IMR-90 (cell line): ENCODE data around the gene EML6. TPM values are rescaled to one million over a fixed set of nuclear protein-coding genes. Genes with fewer than 3 reads are reported as not detected.

Experiments
- ATAC-seq: fragments of 200-7000 bp; cut with Tn5 transposase; 2 replicates; pipeline ENCODE4 v1.9.1; 2020; ENCODE audit warnings: low read depth, mild to moderate bottlenecking, moderate library complexity
- BruUV-seq: library from RNA; stranded (reverse); fragments of 400-500 nt; replicated peaks from 2 replicates; lab custom pipeline; 2021; lab: Mats Ljungman, UMichigan
- CTCF ChIA-PET: fragments of 300-600 bp; formaldehyde crosslinking; extraction: SDS; loops from one replicate; lab custom pipeline; 2021; ENCODE audit warnings: antibody characterized with exemption; lab: Yijun Ruan, JAX
- POLR2A ChIA-PET: fragments of 300-600 bp; sonication (Branson Sonifier 250); formaldehyde crosslinking; loops from one replicate; lab custom pipeline; 2022; ENCODE audit warnings: antibody characterized with exemption; ENCODE audit not compliant: unreplicated experiment; lab: Charles Lee
- DNase-seq: peaks from one replicate; pipeline ENCODE4 v3.0.0; 2013
- H2AFZ ChIP-seq: replicated peaks from 2 replicates; pipeline ENCODE3; 2013; ENCODE audit warnings: low read length, mild to moderate bottlenecking; ENCODE audit not compliant: poor library complexity
- H2AK5ac ChIP-seq: 2 replicates; pipeline ENCODE4 v1.6.1; 2013; ENCODE audit warnings: low read depth, low read length, inconsistent platforms
- H2AK9ac ChIP-seq: replicated peaks from 2 replicates; pipeline ENCODE3; 2013; ENCODE audit warnings: mild to moderate bottlenecking, low read depth, low read length, moderate library complexity; ENCODE audit not compliant: poor library complexity
- H2BK120ac ChIP-seq: 2 replicates; pipeline ENCODE4 v1.6.1; 2013; ENCODE audit warnings: low read depth, low read length, inconsistent platforms
- H2BK15ac ChIP-seq: 3 replicates; pipeline ENCODE4 v1.6.1; 2013; ENCODE audit warnings: low read depth, low read length, inconsistent platforms
- H2BK20ac ChIP-seq: 2 replicates; pipeline ENCODE4 v1.6.1; 2013; ENCODE audit warnings: low read depth, mild to moderate bottlenecking, inconsistent platforms, low read length, moderate library complexity
- H2BK5ac ChIP-seq: 2 replicates; pipeline ENCODE4 v1.6.1; 2013; ENCODE audit warnings: mild to moderate bottlenecking, low read depth, low read length, inconsistent platforms; ENCODE audit not compliant: poor library complexity, severe bottlenecking
- H3K14ac ChIP-seq: replicated peaks from 2 replicates; pipeline ENCODE4 v1.6.1; 2013; ENCODE audit warnings: low read depth, low read length, inconsistent platforms
- H3K18ac ChIP-seq: 2 replicates; pipeline ENCODE4 v1.6.1; 2013; ENCODE audit warnings: low read depth, low read length, control low read depth
- H3K23ac ChIP-seq: 2 replicates; pipeline ENCODE4 v1.6.1; 2013; ENCODE audit warnings: low read depth, low read length, inconsistent platforms
- H3K27ac ChIP-seq: 2 replicates; pipeline ENCODE4 v1.5.1; 2013; ENCODE audit warnings: mild to moderate bottlenecking, control low read depth, low read length; ENCODE audit not compliant: insufficient read depth
- H3K27me3 ChIP-seq: 2 replicates; pipeline ENCODE4 v1.6.1; 2013; ENCODE audit warnings: low read length; ENCODE audit not compliant: control insufficient read depth, insufficient read depth
- H3K36me3 ChIP-seq: 2 replicates; pipeline ENCODE4 v1.6.1; 2013; ENCODE audit warnings: low read length, mixed read lengths; ENCODE audit not compliant: control insufficient read depth, insufficient read depth
- H3K4ac ChIP-seq: 2 replicates; pipeline ENCODE4 v1.6.1; 2013; ENCODE audit warnings: low read depth, low read length, inconsistent platforms
- H3K4me1 ChIP-seq: 2 replicates; pipeline ENCODE4 v1.6.1; 2013; ENCODE audit warnings: low read length, mixed read lengths; ENCODE audit not compliant: control insufficient read depth, insufficient read depth
- H3K4me2 ChIP-seq: 2 replicates; pipeline ENCODE4 v1.6.1; 2013; ENCODE audit warnings: low read depth, mild to moderate bottlenecking, control low read depth, low read length, moderate library complexity
- H3K4me3 ChIP-seq: 2 replicates; pipeline ENCODE4 v1.5.1; 2013; ENCODE audit warnings: low read depth, mild to moderate bottlenecking, control low read depth, low read length, moderate library complexity; ENCODE audit not compliant: insufficient read depth
- H3K56ac ChIP-seq: 2 replicates; pipeline ENCODE4 v1.6.1; 2013; ENCODE audit warnings: low read length, inconsistent platforms; ENCODE audit not compliant: insufficient read depth; ENCODE audit errors: extremely low read depth
- H3K79me1 ChIP-seq, 2 experiments: 2 replicates each; pipeline ENCODE4 v1.6.1; 2013; ENCODE audit warnings: low read length in 2 of 2, inconsistent platforms in 1 of 2, low read depth in 1 of 2
- H3K9ac ChIP-seq: 2 replicates; pipeline ENCODE4 v1.6.1; 2013; ENCODE audit warnings: low read depth, low read length, control low read depth
- H3K9me1 ChIP-seq: 2 replicates; pipeline ENCODE4 v1.6.1; 2013; ENCODE audit warnings: low read length, inconsistent platforms; ENCODE audit not compliant: insufficient read depth
- H3K9me3 ChIP-seq: 2 replicates; pipeline ENCODE4 v1.6.1; 2013; ENCODE audit warnings: low read length; ENCODE audit not compliant: control insufficient read depth, insufficient read depth
- H4K20me1 ChIP-seq: 2 replicates; pipeline ENCODE4 v1.6.1; 2013; ENCODE audit warnings: low read length, inconsistent platforms; ENCODE audit not compliant: insufficient read depth
- H4K5ac ChIP-seq: 2 replicates; pipeline ENCODE4 v1.6.1; 2013; ENCODE audit warnings: mild to moderate bottlenecking, low read depth, low read length, control low read depth
- H4K8ac ChIP-seq, 2 experiments: 2 replicates each; pipeline ENCODE4 v1.6.1; 2013; ENCODE audit warnings: low read depth in 2 of 2, low read length in 2 of 2, control low read depth in 1 of 2, inconsistent platforms in 1 of 2
- H4K91ac ChIP-seq: 2 replicates; pipeline ENCODE4 v1.6.1; 2013; ENCODE audit warnings: low read depth, low read length, inconsistent platforms; ENCODE audit not compliant: insufficient read depth
- BHLHE40 ChIP-seq: fragments of 150-350 bp; IDR thresholded peaks from 2 replicates; pipeline ENCODE4 v1.6.1; 2016; ENCODE audit warnings: mild to moderate bottlenecking, low read depth, low read length
- CEBPB ChIP-seq: IDR thresholded peaks from 2 replicates; pipeline ENCODE4 v1.6.1; 2012; ENCODE audit warnings: low read depth, low read length, improper control_type of control experiment
- CHD1 ChIP-seq: IDR thresholded peaks from 2 replicates; pipeline ENCODE4 v1.6.1; 2012; ENCODE audit warnings: low read depth, low read length, improper control_type of control experiment
- FOS ChIP-seq: fragments of 150-350 bp; IDR thresholded peaks from 2 replicates; pipeline ENCODE4 v1.6.1; 2016; ENCODE audit warnings: low read depth, low read length
- MAFK ChIP-seq: IDR thresholded peaks from 2 replicates; pipeline ENCODE4 v1.6.1; 2012; ENCODE audit warnings: low read depth, low read length, improper control_type of control experiment
- MAZ ChIP-seq: IDR thresholded peaks from 2 replicates; pipeline ENCODE4 v1.6.1; 2012; ENCODE audit warnings: low read depth, mild to moderate bottlenecking, low read length, improper control_type of control experiment, moderate library complexity, borderline replicate concordance
- MXI1 ChIP-seq: IDR thresholded peaks from 2 replicates; pipeline ENCODE4 v1.6.1; 2012; ENCODE audit warnings: low read depth, mild to moderate bottlenecking, low read length, moderate library complexity, borderline replicate concordance
- NFE2L2 ChIP-seq: fragments of 150-350 bp; IDR thresholded peaks from 2 replicates; pipeline ENCODE4 v1.6.1; 2016; ENCODE audit warnings: low read depth, mild to moderate bottlenecking, low read length
- POLR2A ChIP-seq: IDR thresholded peaks from 2 replicates; pipeline ENCODE4 v1.6.1; 2012; ENCODE audit warnings: mild to moderate bottlenecking, low read depth, low read length
- RAD21 ChIP-seq: IDR thresholded peaks from 2 replicates; pipeline ENCODE4 v1.6.1; 2012; ENCODE audit warnings: low read length, improper control_type of control experiment
- RCOR1 ChIP-seq: IDR thresholded peaks from 2 replicates; pipeline ENCODE4 v1.6.1; 2012; ENCODE audit warnings: mild to moderate bottlenecking, low read length, improper control_type of control experiment; ENCODE audit not compliant: insufficient replicate concordance
- RFX5 ChIP-seq: IDR thresholded peaks from 2 replicates; pipeline ENCODE4 v1.8.0; 2012; ENCODE audit warnings: low read depth, mild to moderate bottlenecking, low read length, moderate library complexity
- SMC3 ChIP-seq: fragments of 150-350 bp; IDR thresholded peaks from 2 replicates; pipeline ENCODE4 v1.6.1; 2016; ENCODE audit warnings: low read depth, mild to moderate bottlenecking, antibody characterized with exemption, low read length, moderate library complexity
- WGBS, 2 experiments: methylation state at CpG; one replicate each; pipeline versions ENCODE4 v1.1.5 to v1.1.7; 2013; ENCODE audit warnings: missing lambda C conversion rate in 2 of 2; ENCODE audit not compliant: insufficient read length in 1 of 2; ENCODE audit errors: extremely low coverage in 2 of 2; 5-methylcytosine and 5-hydroxymethylcytosine counted together
- dilution Hi-C: fragments of 300-500 bp; cut with HindIII; formaldehyde crosslinking; loops from one replicate; pipeline ENCODE4 v1.14.3; 2018; ENCODE audit warnings: low sequenced_read_pairs; ENCODE audit not compliant: unreplicated experiment
- in situ Hi-C: fragments of 300-500 bp; cut with MboI; formaldehyde crosslinking; loops from 3 replicates; pipeline ENCODE4 v1.14.3; 2019; ENCODE audit warnings: low sequenced_read_pairs, inconsistent platforms, mixed read lengths
- intact Hi-C: fragments of 100-400 bp; cut with micrococcal nuclease; formaldehyde crosslinking; loops from 2 replicates; pipeline ENCODE4 v1.10.0; 2022
- polyA plus RNA-seq, 3 experiments: library from polyadenylated mRNA; depleted of rRNA; stranded (reverse); fragments of >200 nt; gene quantifications; 2 replicates each; pipeline ENCODE4 v1.2.3, GENCODE V29; 2012; ENCODE audit warnings: low replicate concordance in 1 of 3
- total RNA-seq: library from RNA; depleted of rRNA; stranded (reverse); fragments of >200 nt; gene quantifications from 2 replicates; pipeline ENCODE4 v1.2.3, GENCODE V29; 2012
- TF ChIP-seq, protein P1 (sequence below): fragments of 150-350 bp; IDR thresholded peaks from 2 replicates; pipeline ENCODE4 v1.6.1; 2016; ENCODE audit warnings: low read depth, mild to moderate bottlenecking, low read length, moderate library complexity, borderline replicate concordance
- TF ChIP-seq, protein P2 (sequence below): fragments of 150-350 bp; IDR thresholded peaks from 2 replicates; pipeline ENCODE4 v1.6.1; 2017; ENCODE audit warnings: mild to moderate bottlenecking, antibody characterized with exemption, low read length, low read depth
- TF ChIP-seq, protein P3 (sequence below): conservative IDR thresholded peaks from 2 replicates; pipeline ENCODE4 v1.5.1; 2012; ENCODE audit warnings: mild to moderate bottlenecking, low read depth, low read length, improper control_type of control experiment

The EML6 gene
- total and polyA plus RNA-seq, 2 of the 4 experiments (the other 2 are of a cell fraction) = 0.18 to 0.19 TPM

DNA sequence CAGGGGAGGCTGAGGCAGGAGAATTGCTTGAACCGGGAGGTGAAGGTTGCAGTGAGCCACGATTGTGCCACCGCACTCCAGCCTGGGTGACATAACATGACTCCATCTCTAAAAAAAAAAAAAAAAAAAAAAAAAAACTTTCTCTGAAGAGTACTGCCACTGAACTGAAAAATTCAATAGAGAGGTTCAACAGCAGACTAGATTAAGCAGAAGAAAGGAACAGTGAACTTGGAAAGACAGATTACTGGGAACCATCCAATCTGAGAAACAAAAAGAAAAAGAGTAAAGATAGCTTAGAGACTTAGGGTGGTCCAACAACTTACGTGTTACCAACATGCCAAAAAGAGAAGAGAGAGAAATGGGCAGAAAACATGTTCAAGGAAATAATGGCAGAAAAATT is 138.8 kb downstream of the EML6 start:
- Histone ChIP-seq H3K56ac (no peak overlapping the region), H3K36me3 (no peaks in the 10 kb centered on the region), H3K4me2 (no peak overlapping the region), H4K8ac (no peak overlapping the region), H2BK15ac (no peak overlapping the region), H3K27ac (no peak overlapping the region), H2BK5ac (no peak overlapping the region), H2BK120ac (no peak overlapping the region), H3K9me1 (peaks cover 4% of the 10 kb centered on the region), H3K9me3 (no peaks in the 10 kb centered on the region), H2BK20ac (no peak overlapping the region), H4K5ac (no peak overlapping the region), H3K14ac (no peak overlapping the region), H3K9ac (no peak overlapping the region), H3K79me1 (no peaks in the 10 kb centered on the region), H3K27me3 (no peaks in the 10 kb centered on the region; the same call in 1 of the 2 replicates), H3K4me1 (peaks cover 2% of the 10 kb centered on the region), H2AK9ac (no peak overlapping the region), H2AK5ac (no peak overlapping the region), H3K23ac (no peak overlapping the region), H3K4ac (no peak overlapping the region), H3K18ac (no peak overlapping the region), H4K20me1 (no peaks in the 10 kb centered on the region), H2AFZ (no peak overlapping the region), H4K91ac (no peak overlapping the region), H3K4me3 (no peak overlapping the region)
- no peak for ATAC-seq
- in situ Hi-C loops (no loop called here), dilution Hi-C loops (no loop called here), intact Hi-C loops (no loop called here)
- CTCF ChIA-PET = no interaction called here
- TF ChIP-seq CHD1 (no peak), RFX5 (no peak), MXI1 (no peak), POLR2A (no peak), SMC3 (no peak), MAFK (no peak), CEBPB (no peak), RAD21 (no peak), FOS (no peak), MAZ (no peak), NFE2L2 (no peak), RCOR1 (no peak), BHLHE40 (no peak)
- TF ChIP-seq, protein P1, sequence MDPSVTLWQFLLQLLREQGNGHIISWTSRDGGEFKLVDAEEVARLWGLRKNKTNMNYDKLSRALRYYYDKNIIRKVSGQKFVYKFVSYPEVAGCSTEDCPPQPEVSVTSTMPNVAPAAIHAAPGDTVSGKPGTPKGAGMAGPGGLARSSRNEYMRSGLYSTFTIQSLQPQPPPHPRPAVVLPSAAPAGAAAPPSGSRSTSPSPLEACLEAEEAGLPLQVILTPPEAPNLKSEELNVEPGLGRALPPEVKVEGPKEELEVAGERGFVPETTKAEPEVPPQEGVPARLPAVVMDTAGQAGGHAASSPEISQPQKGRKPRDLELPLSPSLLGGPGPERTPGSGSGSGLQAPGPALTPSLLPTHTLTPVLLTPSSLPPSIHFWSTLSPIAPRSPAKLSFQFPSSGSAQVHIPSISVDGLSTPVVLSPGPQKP = no peak
- TF ChIP-seq, protein P2, sequence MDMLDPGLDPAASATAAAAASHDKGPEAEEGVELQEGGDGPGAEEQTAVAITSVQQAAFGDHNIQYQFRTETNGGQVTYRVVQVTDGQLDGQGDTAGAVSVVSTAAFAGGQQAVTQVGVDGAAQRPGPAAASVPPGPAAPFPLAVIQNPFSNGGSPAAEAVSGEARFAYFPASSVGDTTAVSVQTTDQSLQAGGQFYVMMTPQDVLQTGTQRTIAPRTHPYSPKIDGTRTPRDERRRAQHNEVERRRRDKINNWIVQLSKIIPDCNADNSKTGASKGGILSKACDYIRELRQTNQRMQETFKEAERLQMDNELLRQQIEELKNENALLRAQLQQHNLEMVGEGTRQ = no peak
- TF ChIP-seq, protein P3, sequence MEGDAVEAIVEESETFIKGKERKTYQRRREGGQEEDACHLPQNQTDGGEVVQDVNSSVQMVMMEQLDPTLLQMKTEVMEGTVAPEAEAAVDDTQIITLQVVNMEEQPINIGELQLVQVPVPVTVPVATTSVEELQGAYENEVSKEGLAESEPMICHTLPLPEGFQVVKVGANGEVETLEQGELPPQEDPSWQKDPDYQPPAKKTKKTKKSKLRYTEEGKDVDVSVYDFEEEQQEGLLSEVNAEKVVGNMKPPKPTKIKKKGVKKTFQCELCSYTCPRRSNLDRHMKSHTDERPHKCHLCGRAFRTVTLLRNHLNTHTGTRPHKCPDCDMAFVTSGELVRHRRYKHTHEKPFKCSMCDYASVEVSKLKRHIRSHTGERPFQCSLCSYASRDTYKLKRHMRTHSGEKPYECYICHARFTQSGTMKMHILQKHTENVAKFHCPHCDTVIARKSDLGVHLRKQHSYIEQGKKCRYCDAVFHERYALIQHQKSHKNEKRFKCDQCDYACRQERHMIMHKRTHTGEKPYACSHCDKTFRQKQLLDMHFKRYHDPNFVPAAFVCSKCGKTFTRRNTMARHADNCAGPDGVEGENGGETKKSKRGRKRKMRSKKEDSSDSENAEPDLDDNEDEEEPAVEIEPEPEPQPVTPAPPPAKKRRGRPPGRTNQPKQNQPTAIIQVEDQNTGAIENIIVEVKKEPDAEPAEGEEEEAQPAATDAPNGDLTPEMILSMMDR = no peak
- 100% methylated on average over 1 of the region's 4 CpGs; no CpG with 5 or more reads in 1 of the 2 experiments for WGBS, 2 experiments
- POLR2A ChIA-PET = no interaction called here
- DNase-seq = no peak
- BruUV-seq = no TSS peak
